ENCODE measurements around the gene RNF32. TPM values are rescaled to one million over a fixed set of nuclear protein-coding genes. Genes with fewer than 3 reads are reported as not detected.

Gene RNF32
- total RNA-seq, 1 experiment from 2014 or later = 1.5 TPM

GRCh38 chr7:156702399-156702798 lies 61.8 kb downstream of the RNF32 start:
- CTCF ChIA-PET = no interaction called here
- intact Hi-C loops (cut with micrococcal nuclease; ENCODE audit: unreplicated experiment) = no loop called here
- no peak for TF ChIP-seq EZH2 (IDR thresholded peaks at IDR 0.05; ENCODE audit: borderline replicate concordance, low read depth, low read length, poor library complexity, severe bottlenecking)
- TF ChIP-seq, protein P1, sequence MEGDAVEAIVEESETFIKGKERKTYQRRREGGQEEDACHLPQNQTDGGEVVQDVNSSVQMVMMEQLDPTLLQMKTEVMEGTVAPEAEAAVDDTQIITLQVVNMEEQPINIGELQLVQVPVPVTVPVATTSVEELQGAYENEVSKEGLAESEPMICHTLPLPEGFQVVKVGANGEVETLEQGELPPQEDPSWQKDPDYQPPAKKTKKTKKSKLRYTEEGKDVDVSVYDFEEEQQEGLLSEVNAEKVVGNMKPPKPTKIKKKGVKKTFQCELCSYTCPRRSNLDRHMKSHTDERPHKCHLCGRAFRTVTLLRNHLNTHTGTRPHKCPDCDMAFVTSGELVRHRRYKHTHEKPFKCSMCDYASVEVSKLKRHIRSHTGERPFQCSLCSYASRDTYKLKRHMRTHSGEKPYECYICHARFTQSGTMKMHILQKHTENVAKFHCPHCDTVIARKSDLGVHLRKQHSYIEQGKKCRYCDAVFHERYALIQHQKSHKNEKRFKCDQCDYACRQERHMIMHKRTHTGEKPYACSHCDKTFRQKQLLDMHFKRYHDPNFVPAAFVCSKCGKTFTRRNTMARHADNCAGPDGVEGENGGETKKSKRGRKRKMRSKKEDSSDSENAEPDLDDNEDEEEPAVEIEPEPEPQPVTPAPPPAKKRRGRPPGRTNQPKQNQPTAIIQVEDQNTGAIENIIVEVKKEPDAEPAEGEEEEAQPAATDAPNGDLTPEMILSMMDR (conservative IDR thresholded peaks at IDR 0.05; ENCODE audit: low read depth, low read length) = no peak

GRCh38 chr7:156703209-156703608 lies 62.6 kb downstream of the RNF32 start:
- H3K4me1 ChIP-seq (ENCODE audit: insufficient read depth, low read length, poor library complexity, severe bottlenecking) = no peaks in the 10 kb centered on the region
- H3K9me3 ChIP-seq (ENCODE audit: low read depth, low read length, poor library complexity, severe bottlenecking) = no peaks in the 10 kb centered on the region
- no peak overlapping the region for H3K27ac ChIP-seq (ENCODE audit: low read depth, low read length, poor library complexity, severe bottlenecking)
- no peak for TF ChIP-seq EZH2 (IDR thresholded peaks at IDR 0.05; ENCODE audit: borderline replicate concordance, low read depth, low read length, poor library complexity, severe bottlenecking)
- TF ChIP-seq, protein P1 (conservative IDR thresholded peaks at IDR 0.05; ENCODE audit: low read depth, low read length) = no peak
- no peak for DNase-seq (ENCODE audit: low spot score)
- intact Hi-C loops (cut with micrococcal nuclease; ENCODE audit: unreplicated experiment) = no loop called here
- no TSS peak for BruUV-seq (replicated peaks)
- H3K36me3 ChIP-seq (ENCODE audit: insufficient read depth, low read length, poor library complexity, severe bottlenecking) = no peaks in the 10 kb centered on the region
- ChIA-PET CTCF (no interaction called here), POLR2A (ENCODE audit: low non-redundant PET) (no interaction called here)
- H3K27me3 ChIP-seq (replicated peaks; ENCODE audit: insufficient read depth, low read depth, low read length, poor library complexity) = no peaks in the 10 kb centered on the region
- H3K4me3 ChIP-seq (ENCODE audit: low read depth, low read length, poor library complexity, severe bottlenecking) = no peak overlapping the region

More at GRCh38 chr7:156702399-156702798, 61.8 kb downstream of the RNF32 start:
- Histone ChIP-seq H3K9me3 (ENCODE audit: low read depth, low read length, poor library complexity, severe bottlenecking) (peaks cover 6% of the 10 kb centered on the region), H3K27ac (ENCODE audit: low read depth, low read length, poor library complexity, severe bottlenecking) (no peak overlapping the region), H3K4me3 (ENCODE audit: low read depth, low read length, poor library complexity, severe bottlenecking) (no peak overlapping the region), H3K27me3 (replicated peaks; ENCODE audit: insufficient read depth, low read depth, low read length, poor library complexity) (no peaks in the 10 kb centered on the region), H3K4me1 (ENCODE audit: insufficient read depth, low read length, poor library complexity, severe bottlenecking) (no peaks in the 10 kb centered on the region), H3K36me3 (ENCODE audit: insufficient read depth, low read length, poor library complexity, severe bottlenecking) (no peaks in the 10 kb centered on the region)
- POLR2A ChIA-PET (ENCODE audit: low non-redundant PET) = no interaction called here
- BruUV-seq (replicated peaks) = no TSS peak
- no peak for DNase-seq (ENCODE audit: low spot score)

- intact Hi-C loops (cut with micrococcal nuclease; ENCODE audit: unreplicated experiment) = no loop called here
- H3K9me3 ChIP-seq (ENCODE audit: low read depth, low read length, poor library complexity, severe bottlenecking) = no peaks in the 10 kb centered on the region
- no peak for DNase-seq (ENCODE audit: low spot score)
- H3K27me3 ChIP-seq (replicated peaks; ENCODE audit: insufficient read depth, low read depth, low read length, poor library complexity) = no peaks in the 10 kb centered on the region
- no peak for TF ChIP-seq EZH2 (IDR thresholded peaks at IDR 0.05; ENCODE audit: borderline replicate concordance, low read depth, low read length, poor library complexity, severe bottlenecking)
- TF ChIP-seq, protein P1 (conservative IDR thresholded peaks at IDR 0.05; ENCODE audit: low read depth, low read length) = no peak
- H3K4me1 ChIP-seq (ENCODE audit: insufficient read depth, low read length, poor library complexity, severe bottlenecking) = no peaks in the 10 kb centered on the region
- ChIA-PET POLR2A (ENCODE audit: low non-redundant PET) (no interaction called here), CTCF (no interaction called here)
- no peaks in the 10 kb centered on the region for H3K36me3 ChIP-seq (ENCODE audit: insufficient read depth, low read length, poor library complexity, severe bottlenecking)
- BruUV-seq (replicated peaks) = no TSS peak
- no peak overlapping the region for H3K27ac ChIP-seq (ENCODE audit: low read depth, low read length, poor library complexity, severe bottlenecking)
- no peak overlapping the region for H3K4me3 ChIP-seq (ENCODE audit: low read depth, low read length, poor library complexity, severe bottlenecking)
Measured at GRCh38 chr7:156703773-156704482, 63.4 kb downstream of the RNF32 start.

Measured in A673 (cell line).